Stimulated activated CD4-positive, alpha-beta T cell treated with anti-CD3 and anti-CD28 coated beads, TNF-alpha, amount 100 ng/mL, for 1 hour (primary cell): ENCODE data around the gene ZC3HAV1L.
A peak's percentile ranks its signal among the peaks of the same experiment; 100 is the strongest.
"Not testable (repeated sequence)": the region's sequence is repeated elsewhere in the genome, so short reads cannot be mapped to it uniquely, and the experiment has no call there.

Experiments used
- DNase-seq, 3 donors: peaks; one replicate each; pipeline ENCODE4 v3.0.0-alpha.2; 2020; ENCODE audit warnings: low read depth in 3 of 3, low spot score in 1 of 3

The ZC3HAV1L gene, protein sequence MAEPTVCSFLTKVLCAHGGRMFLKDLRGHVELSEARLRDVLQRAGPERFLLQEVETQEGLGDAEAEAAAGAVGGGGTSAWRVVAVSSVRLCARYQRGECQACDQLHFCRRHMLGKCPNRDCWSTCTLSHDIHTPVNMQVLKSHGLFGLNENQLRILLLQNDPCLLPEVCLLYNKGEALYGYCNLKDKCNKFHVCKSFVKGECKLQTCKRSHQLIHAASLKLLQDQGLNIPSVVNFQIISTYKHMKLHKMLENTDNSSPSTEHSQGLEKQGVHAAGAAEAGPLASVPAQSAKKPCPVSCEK

DNA sequence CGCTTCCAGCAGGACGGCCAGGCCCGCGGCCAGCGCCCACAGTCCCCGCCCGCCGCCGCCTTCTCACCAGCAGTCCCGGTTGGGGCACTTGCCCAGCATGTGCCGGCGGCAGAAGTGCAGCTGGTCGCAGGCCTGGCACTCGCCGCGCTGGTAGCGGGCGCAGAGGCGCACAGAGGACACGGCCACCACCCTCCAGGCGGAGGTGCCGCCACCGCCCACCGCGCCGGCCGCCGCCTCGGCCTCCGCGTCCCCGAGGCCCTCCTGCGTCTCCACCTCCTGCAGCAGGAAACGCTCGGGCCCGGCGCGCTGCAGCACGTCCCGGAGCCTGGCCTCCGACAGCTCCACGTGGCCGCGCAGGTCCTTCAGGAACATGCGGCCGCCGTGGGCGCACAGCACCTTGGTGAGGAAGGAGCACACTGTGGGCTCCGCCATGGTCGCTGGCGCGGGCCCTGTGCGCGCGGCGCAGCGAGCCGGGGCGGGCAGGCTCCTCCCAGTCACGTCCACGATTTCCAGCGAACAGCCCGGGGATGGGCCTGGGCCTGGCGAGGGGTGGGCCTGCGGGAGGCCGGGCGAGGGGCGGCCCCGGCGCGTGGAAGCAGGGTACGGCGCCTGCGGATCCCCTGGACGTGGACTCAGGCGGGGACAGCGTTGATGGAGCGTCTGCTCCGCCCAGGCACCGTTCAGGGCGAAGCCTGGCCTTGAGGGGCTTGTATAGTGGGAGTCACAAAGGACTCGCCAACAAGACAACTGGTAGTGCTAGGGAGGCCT is at the start of gene ZC3HAV1L:
Gene ZC3HAV1L (minus strand): TSS at position 457 of the 768 bp plus-strand sequence. CDS start 25 bp downstream, at position 432.
- DNase-seq: peak in 1 of 3 donors; percentile 41

DNA sequence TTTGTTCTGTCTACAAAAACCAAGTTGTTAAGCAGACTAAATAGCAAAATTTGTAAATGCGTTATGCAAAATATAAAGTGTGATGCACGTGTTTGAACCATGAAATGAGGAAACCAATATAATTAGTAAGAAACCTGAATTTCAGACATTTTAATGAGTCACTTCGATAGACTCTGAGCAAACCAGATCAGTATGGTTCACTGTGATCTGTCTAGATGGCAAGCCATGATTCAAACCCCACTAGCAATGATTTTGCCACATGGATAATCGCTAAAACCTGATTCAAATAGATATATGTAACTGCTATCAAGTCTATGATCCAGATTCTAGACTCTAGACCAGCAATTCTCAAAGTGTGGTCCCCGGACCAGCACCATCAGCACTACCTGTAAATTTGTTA is 48.9 kb upstream of the ZC3HAV1L start:
- no peak for DNase-seq

DNA sequence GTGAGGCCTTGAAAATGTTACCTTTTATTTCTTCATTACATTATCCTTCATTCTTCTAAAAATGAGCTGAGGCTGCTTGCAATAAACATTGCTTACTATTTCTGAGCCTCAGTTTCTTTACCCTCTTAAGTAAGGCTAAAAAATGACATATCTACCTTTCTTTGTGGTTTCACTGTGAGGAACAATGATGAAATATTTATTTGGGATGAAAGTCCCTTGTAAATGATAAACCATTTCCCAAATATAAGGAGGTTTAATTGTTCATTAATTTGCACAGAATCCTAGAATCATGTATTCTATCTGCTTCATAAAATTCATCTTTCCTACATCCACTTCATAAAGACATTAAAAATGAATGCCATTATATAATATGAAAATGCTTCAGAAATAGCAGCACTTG is 45.7 kb upstream of the ZC3HAV1L start:
- DNase-seq: no peak

DNA sequence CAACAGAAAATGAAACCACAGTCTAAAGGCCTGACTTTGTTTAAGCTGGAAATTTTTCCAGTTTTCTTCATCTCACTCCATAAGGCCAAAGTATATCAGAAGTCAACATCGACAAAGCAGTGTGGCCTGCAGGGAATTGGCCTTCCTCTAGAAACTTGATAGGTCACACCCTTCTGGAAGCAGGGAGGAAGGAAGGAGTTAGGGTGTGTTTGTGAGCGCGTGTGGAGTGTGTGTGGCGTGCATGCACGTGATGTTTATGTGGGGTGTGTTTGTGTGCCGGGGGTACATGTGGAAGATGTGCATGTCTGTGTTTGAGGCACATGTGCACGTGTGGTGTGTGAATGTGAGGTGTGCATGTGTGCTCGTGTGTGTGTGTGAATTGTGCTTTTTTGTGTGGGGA is 45.1 kb upstream of the ZC3HAV1L start:
- DNase-seq: no peak

DNA sequence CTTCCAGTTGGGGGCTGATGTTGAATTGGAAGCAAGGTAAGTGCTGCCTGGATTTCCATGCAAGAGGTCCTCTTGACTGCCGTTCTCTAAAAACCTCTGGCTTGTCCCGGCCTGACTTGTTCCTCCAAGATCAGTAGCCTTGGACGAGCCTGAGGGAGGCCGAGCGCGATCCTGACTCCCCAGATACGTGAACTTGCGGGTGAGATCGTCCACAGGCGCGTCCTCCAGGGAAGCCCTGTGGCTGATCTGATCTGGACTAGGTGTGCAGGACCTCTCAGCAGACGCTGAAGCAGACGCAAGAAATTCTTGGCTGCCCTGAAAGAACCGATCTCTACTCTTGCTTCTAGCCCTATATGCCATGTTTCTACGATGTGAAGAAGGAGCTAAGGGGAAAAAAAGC is 44.0 kb upstream of the ZC3HAV1L start:
- no peak for DNase-seq

DNA sequence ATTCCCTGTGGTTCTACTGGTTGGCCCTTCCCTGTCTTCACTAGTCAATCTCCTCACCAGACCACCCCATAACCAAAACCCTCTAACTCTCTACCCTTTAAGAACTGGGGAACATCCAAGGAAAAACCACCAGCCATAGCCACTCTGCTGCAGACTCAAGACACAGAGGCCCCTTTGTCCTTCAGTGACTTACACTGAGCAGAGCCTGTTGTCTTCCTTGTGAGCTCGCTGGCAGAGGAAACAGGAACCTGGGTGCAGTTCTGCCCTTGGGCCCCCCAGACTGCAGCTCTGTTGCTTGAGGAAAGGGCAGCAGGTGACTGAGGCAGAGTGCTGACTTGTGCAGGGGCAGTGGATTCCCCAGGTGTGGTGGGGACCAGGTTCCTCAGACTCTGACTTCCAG is 43.1 kb upstream of the ZC3HAV1L start:
- no peak for DNase-seq

DNA sequence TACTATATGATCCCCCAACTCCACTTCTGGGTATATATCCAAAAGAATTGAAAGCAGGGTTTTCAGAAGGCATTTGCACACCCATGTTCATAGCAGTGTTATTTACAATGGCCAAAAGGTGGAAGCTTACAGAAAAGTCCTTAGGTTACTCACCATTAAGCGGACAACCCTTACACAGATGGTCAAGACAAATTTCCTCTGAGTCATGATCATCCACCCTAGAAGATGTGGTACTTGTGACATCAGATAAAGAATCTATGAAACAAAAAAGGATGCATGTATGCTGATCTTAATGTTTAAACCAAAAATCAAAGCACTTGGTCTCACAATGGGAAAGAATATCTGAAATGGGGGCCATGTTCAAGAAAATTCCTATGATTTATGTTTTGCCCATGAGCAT is 42.6 kb upstream of the ZC3HAV1L start:
- DNase-seq: no peak

DNA sequence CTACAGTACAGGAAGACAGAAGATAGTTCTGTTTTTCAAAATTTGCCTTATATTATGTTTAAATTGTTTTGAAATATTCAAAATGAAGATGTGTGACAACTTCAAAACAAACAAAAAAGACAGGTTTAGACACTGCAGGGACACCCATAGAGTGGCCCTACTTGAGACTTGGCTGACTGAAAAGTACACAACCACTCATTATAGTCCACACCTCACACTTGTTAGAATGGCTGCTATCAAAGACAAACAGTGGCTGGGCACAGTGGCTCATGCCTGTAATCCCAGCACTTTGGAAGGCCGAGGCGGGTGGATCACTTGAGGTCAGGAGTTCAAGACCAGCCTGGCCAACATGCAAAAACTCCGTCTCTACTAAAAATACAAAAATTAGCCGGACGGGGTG is 41.9 kb upstream of the ZC3HAV1L start:
- DNase-seq: not testable (repeated sequence)

DNA sequence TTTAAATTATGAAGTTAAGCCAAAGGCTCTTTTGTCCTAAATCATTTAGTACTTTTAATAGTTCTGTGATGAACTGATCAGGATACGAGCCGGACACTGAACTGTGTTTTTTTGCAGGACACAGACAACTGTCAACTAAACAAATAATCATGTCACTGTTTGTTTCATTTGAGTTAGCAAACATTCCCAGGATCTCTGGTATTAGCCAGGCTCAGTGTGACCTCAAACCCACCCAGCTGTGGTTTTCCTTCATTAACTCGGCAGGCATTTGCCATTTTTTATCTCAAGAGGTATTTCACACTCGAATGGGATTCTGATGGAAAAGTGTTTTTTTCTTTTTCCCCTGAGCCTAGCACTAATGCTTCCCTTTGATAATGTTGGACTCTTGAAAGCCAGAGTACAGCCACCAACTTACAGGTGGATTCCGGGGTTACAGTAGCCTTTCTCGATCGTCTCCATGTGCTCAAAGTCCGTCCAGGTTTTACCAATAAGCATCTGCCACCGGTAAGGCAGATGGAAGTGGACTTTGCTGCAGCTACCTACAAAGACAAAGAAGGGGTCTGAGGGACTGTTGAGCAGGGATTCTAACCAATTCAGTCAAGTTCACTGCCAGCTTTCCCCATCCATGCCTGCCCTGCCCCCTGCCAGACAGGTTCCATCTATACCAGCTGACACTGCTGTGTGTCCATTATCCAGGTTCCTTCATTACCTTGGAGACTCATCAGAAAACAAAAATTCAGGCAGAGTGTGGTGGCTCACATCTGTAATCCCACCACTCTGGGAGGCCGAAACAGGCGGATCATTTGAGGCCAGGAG is 40.2 kb upstream of the ZC3HAV1L start:
- no peak for DNase-seq

DNA sequence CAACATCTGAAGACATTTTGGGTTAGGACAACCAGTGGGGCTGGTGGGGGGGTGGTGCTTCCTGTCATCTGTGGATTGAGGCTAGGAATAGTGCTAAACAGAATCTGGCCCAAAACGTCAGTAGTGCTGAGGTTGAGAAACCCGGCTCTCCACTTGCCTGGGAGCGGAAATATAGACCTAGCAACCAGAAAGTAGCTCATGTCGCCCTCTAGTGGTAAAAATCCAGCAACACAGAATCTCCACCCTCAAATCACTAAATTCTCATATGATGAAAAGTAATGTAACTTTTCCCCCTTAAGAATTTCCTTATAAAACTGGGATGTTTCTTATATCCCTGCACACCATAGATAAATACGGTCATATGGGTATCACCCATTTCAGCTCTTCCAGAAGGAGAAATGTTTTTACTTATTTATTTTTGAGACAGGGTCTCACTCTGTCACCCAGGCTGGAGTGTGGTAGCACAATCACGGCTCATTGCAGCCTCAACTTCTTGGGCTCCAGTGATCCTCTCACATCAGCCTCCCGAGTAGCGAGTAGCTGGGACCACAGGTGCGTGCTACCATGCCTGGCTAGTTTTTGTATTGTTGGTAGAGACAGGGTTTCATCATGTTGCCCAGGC is 39.3 kb upstream of the ZC3HAV1L start:
- DNase-seq: peak; percentile 22 to 35 (median 35)

DNA sequence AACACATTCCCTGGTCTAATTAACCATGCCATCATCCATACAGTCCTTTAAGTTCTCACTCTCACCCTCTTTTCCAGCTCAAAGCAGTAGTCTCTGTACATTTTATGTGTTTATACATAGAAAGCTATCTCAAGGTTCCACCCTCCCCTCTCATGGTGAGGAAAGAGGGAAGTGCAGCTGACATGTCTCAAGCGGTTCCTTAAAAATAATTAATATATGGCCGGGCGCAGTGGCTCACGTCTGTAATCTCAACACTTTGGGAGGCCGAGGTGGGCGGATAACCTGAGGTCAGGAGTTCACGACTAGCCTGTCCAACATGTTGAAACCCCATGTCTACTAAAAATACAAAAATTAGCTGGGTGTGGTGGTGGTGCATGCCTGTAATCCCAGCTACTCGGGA is 37.0 kb upstream of the ZC3HAV1L start:
- no peak for DNase-seq

DNA sequence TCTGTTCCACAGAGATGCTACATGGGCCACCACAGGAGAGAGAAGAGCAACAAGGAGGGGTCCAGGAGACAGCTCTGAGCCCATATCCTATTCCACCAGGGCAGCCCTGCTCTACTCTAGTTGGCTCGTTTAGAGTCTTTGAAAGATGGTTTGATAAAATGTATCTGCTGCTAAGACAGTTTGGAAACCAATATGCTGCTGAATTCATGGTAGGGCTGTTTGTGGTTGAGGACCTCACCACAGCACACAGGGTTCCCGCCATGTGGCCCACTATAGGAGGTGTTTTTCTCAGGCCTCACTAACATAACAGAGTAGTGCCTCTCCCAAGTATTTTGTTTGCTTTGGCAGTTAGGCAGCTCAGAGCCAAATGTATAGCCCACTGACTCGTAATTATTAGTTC is 35.8 kb upstream of the ZC3HAV1L start:
- DNase-seq: no peak

DNA sequence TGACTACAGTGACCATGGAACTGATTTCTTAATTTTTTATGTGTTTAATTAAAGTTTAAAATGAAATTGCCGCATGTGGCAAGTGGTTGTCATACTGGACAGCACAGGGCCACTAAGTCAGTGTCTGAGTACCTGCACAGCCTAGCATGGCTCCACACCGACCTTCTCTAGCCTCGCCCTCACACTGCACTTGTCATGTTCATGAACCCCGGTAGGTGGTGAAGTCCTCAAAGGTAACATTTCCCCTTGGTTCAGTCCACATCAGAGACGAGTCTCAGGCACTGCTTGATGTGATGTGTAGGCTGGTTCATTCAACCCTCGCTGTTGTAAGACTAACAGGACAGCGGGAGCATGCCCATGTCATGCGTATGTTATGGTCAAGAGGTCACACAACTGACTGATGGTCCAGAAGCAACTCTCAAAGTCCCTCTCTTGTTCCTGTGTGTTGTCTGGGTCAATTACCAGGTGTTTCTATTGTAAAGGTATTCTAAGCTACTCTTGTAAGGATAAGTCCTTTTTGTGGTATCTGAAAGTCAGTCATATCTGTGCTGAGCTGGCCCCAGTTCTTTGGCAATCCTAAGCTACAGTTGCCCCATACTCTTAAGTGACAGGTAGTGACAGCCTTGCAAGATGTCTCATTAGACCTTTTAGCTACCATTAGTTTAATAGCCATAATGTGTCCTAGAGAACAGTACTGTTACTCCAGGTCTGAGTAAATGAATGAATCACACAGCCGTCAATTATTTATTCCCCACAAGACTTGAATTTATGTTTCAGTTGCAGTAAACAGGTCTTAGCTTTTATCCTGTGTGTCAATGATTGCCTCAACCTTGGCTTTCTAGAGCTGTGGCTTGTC is 32.9 kb upstream of the ZC3HAV1L start:
- DNase-seq: no peak

DNA sequence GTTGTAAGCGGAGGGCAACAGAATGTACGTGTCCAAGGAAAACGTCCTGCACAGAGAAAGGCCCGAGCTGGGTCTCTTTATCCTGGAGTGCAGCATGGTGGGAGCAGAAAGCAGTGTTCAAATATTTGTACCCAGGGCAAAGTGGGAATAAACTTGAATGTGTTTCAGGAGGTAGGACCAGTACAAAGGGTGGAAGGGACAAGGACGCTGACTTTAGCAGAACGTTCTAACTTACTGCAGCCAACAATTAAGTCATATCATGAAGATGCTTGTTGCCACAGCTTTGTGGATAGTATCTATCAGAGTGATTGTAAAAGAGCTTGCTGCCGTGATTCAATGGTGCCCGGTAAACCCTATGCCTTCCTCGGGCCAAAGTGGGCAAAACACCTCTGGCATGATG is 30.5 kb upstream of the ZC3HAV1L start:
- DNase-seq: no peak

DNA sequence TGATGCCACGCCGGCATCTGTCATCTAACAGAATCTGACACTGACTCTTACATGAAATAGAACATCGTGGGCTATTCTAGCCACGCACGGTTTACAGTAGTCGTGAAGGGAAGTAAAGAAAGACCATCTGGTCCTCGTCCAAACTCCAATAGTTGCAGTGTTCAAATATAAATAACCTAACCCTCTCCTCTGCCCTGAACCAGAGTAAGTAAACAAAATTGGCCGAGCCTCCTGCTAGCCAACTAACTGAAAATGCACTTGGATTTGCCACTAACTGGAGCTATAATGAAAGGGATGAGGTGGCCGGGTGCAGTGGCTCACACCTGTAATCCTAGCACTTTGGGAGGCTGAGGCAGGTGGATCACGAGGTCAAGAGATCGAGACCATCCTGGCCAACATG is 29.5 kb upstream of the ZC3HAV1L start:
- no peak for DNase-seq

DNA sequence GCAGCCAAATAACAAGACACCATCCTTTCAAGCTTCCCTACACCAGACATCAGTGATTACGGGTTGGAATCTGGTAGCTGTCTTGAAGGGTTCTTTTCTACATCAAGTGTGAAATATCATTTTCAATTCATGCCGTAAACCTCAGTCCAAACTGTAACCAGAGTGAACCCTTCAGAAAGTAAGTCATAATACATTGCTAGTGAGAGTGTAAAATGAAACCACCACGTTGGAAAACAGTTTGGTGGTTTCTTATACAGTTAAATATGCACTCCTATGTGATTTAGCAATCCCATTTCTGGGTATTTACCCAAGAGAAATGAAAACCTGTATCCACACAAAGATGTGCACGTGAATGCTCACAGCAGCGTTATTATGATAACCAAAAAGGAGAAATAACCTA is 25.6 kb upstream of the ZC3HAV1L start:
- DNase-seq: no peak

DNA sequence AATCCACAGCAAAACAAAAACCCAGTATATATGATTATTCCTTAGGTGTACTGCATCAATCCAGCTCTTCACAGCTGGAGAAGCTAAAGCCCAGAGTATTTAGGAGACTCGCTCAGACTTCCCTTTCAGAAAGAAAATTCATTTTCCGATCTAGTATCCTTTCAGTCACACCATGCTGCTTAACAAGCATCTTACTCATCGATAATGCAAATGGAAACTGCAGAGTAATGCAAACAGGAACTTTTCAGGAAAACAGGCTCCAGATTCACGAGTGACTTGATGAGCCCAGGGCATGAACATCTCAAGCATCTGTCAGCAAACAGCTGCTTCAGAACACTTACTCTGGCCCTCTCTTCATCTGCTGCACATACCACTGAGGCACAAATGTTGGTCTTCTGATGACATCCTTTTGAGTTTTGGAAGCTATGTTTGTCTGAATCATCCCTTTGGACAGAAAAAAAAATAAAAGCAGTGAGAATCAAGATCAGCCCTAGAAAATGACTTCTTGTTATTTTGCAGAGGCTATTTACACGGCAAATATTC is 24.9 kb upstream of the ZC3HAV1L start:
- no peak for DNase-seq

DNA sequence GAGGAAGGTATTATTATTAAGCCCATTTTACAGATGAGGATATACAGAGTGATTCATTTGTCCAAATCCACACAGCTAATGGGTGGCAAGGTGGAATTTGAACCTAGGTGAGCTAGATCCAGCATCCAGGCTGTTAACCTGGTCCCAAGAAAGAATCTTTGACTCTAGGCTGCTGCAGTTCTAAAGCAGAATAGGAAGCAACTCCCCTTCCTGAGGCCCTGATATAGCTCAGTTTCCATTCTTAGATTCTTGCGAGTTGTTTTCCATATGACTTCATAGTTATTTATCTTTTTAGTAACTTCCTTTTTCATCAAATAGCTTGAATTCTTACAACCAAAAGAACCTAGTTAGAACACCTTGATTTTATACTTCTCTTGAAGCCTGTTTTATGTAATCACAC is 24.1 kb upstream of the ZC3HAV1L start:
- DNase-seq: no peak

DNA sequence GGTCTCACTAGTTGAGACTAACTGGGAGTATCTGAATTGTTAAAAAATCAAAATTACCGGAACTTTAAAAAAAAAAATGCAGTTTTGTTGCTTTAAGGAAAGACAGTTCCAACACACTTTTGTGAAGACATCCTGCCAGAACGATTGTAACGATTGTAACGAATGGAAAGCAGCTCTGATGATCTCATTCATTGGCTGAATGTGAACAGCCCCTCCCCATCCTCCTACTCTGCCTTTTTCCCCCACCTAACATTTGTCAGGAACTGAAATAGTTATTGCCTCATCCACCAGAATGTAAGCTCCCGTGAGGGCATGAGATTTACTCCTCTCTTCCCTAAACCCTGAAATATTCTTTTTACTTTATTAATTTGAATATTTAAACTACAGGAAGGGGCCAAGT is 23.1 kb upstream of the ZC3HAV1L start:
- no peak for DNase-seq

DNA sequence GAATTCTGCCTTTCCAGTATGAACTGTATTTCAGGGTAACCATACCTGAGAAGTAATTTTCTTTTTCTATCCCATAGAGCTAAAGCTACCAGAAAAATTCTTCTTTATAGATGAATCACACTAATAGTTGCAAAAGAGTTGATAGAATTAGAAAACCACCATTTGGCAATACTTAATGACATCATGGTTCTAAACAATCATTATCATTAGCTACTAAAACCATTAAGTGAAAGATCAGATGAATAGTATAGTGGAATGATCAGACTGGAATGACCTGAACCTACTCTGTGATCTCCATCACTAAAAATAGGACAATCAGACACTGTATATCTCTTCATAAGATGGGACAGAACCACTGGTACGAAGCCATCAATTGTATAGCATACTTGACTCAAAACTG is 19.8 kb upstream of the ZC3HAV1L start:
- no peak for DNase-seq
